ENCODE data around the gene CREB5.

GRCh38 chr7:28641752-28642545 is 229.6 kb downstream of the CREB5 start:
- TF ChIP-seq, protein P1, sequence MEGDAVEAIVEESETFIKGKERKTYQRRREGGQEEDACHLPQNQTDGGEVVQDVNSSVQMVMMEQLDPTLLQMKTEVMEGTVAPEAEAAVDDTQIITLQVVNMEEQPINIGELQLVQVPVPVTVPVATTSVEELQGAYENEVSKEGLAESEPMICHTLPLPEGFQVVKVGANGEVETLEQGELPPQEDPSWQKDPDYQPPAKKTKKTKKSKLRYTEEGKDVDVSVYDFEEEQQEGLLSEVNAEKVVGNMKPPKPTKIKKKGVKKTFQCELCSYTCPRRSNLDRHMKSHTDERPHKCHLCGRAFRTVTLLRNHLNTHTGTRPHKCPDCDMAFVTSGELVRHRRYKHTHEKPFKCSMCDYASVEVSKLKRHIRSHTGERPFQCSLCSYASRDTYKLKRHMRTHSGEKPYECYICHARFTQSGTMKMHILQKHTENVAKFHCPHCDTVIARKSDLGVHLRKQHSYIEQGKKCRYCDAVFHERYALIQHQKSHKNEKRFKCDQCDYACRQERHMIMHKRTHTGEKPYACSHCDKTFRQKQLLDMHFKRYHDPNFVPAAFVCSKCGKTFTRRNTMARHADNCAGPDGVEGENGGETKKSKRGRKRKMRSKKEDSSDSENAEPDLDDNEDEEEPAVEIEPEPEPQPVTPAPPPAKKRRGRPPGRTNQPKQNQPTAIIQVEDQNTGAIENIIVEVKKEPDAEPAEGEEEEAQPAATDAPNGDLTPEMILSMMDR (IDR thresholded peaks at IDR 0.05): no peak
- no peak for TF ChIP-seq POLR2AphosphoS5 (IDR thresholded peaks at IDR 0.05)

Data from breast epithelium (tissue), 3 donors.